ENCODE measurements around the gene KCNIP4.

DNA sequence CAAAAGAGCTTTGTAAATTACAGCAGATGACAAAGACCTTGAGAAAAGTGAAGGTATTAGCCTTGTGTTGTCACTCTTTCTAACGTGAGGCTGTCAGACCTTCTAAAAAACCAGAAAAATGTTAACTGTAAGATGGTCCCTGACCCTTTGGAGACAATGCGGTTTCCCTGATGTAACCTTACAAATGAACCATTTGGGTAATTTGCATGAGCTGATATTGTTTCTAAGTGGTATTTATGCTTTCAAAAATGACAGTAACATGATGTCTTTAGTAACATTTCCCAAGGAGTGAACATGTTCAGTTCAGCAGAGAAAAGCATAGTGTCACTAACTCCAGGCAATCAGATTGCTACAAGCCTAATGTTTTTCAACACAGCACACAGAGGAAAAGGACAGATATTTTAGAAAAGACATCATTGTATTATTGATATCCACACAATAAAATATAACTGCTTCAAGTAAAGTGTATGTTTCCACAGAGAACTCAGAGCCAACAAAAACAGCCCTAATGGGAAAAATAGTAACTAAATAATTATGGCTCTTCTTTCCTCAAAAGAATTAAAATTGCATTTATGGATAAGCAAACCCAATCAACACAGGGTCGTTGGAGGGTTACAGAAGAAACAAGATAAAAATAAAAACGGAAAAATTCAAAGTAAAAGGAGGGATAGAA, 434.4 kb downstream of the KCNIP4 start:
- TF ChIP-seq, protein P1, sequence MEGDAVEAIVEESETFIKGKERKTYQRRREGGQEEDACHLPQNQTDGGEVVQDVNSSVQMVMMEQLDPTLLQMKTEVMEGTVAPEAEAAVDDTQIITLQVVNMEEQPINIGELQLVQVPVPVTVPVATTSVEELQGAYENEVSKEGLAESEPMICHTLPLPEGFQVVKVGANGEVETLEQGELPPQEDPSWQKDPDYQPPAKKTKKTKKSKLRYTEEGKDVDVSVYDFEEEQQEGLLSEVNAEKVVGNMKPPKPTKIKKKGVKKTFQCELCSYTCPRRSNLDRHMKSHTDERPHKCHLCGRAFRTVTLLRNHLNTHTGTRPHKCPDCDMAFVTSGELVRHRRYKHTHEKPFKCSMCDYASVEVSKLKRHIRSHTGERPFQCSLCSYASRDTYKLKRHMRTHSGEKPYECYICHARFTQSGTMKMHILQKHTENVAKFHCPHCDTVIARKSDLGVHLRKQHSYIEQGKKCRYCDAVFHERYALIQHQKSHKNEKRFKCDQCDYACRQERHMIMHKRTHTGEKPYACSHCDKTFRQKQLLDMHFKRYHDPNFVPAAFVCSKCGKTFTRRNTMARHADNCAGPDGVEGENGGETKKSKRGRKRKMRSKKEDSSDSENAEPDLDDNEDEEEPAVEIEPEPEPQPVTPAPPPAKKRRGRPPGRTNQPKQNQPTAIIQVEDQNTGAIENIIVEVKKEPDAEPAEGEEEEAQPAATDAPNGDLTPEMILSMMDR (conservative IDR thresholded peaks at IDR 0.05; ENCODE audit: low read depth, low read length) = no peak
- TF ChIP-seq, protein P2, sequence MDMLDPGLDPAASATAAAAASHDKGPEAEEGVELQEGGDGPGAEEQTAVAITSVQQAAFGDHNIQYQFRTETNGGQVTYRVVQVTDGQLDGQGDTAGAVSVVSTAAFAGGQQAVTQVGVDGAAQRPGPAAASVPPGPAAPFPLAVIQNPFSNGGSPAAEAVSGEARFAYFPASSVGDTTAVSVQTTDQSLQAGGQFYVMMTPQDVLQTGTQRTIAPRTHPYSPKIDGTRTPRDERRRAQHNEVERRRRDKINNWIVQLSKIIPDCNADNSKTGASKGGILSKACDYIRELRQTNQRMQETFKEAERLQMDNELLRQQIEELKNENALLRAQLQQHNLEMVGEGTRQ (IDR thresholded peaks at IDR 0.05; ENCODE audit: low read depth, low read length) = no peak
- TF ChIP-seq POLR2A (IDR thresholded peaks at IDR 0.05; ENCODE audit: low read depth, low read length) (no peak), RCOR1 (IDR thresholded peaks at IDR 0.05; ENCODE audit: insufficient replicate concordance, low read length) (no peak), BHLHE40 (IDR thresholded peaks at IDR 0.05; ENCODE audit: low read depth, low read length) (no peak), MAFK (IDR thresholded peaks at IDR 0.05; ENCODE audit: low read depth, low read length) (no peak), RAD21 (IDR thresholded peaks at IDR 0.05; ENCODE audit: low read length) (no peak), CEBPB (IDR thresholded peaks at IDR 0.05; ENCODE audit: low read depth, low read length) (no peak), SMC3 (IDR thresholded peaks at IDR 0.05; ENCODE audit: low read depth, low read length) (no peak)
- TF ChIP-seq, protein P3, sequence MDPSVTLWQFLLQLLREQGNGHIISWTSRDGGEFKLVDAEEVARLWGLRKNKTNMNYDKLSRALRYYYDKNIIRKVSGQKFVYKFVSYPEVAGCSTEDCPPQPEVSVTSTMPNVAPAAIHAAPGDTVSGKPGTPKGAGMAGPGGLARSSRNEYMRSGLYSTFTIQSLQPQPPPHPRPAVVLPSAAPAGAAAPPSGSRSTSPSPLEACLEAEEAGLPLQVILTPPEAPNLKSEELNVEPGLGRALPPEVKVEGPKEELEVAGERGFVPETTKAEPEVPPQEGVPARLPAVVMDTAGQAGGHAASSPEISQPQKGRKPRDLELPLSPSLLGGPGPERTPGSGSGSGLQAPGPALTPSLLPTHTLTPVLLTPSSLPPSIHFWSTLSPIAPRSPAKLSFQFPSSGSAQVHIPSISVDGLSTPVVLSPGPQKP (IDR thresholded peaks at IDR 0.05; ENCODE audit: borderline replicate concordance, low read depth, low read length) = no peak
